Lower leg skin (tissue), 4 donors: Measurements from ENCODE around the gene EDEM2. TPM values are rescaled to one million over a fixed set of nuclear protein-coding genes. Genes with fewer than 3 reads are reported as not detected.

Experiments used
- DNase-seq, 2 donors: peaks; one replicate each; pipeline ENCODE4 v3.0.0-alpha.2; 2019; ENCODE audit warnings: low spot score in 2 of 2
- H3K4me3 ChIP-seq: fragments of 200-600 bp; sonication (generic); 2 replicates; pipeline ENCODE4 v1.5.1; 2017; ENCODE audit warnings: mild to moderate bottlenecking, low read depth; ENCODE audit not compliant: poor library complexity, severe bottlenecking
- CTCF ChIP-seq, 3 donors: fragments of 450-650 bp; IDR thresholded peaks; one replicate each; pipeline ENCODE4 v1.5.1; 2016; ENCODE audit warnings: antibody characterized with exemption in 3 of 3, mild to moderate bottlenecking in 3 of 3, moderate library complexity in 2 of 3
- POLR2A ChIP-seq, 2 donors: fragments of 450-650 bp; IDR thresholded peaks; one replicate each; pipeline ENCODE4 v1.6.1; 2016 to 2017; ENCODE audit warnings: antibody characterized with exemption in 2 of 2, mild to moderate bottlenecking in 1 of 2, moderate library complexity in 1 of 2
- WGBS, 2 donors: methylation state at CpG; one replicate each; pipeline ENCODE4 v1.1.5; 2018; 5-methylcytosine and 5-hydroxymethylcytosine counted together
- intact Hi-C: fragments of 100-400 bp; cut with DNase I; formaldehyde crosslinking; loops from one replicate; pipeline ENCODE4 v1.15.0; 2023; ENCODE audit warnings: low total_unique reads
- total RNA-seq, 4 donors: library from RNA; depleted of rRNA; stranded (reverse); fragments of >200 nt; gene quantifications; one replicate each; pipeline ENCODE4 v1.1.0, GENCODE V29; 2016

The EDEM2 gene
- total RNA-seq, 4 donors from 2014 or later, result 8.8 to 18.7 (median 16.6) TPM

- 88 to 90% methylated on average over 11 of the region's 11 CpGs for WGBS, 2 donors
Observed at GRCh38 chr20:35179292-35180212, 32.4 kb upstream of the EDEM2 start.

GRCh38 chr20:35176132-35176531, 29.0 kb upstream of the EDEM2 start:
- DNase-seq, result no peak
- intact Hi-C loops, result no loop called here
- WGBS, 2 donors, result 93 to 94% methylated on average over 14 of the region's 14 CpGs
- H3K4me3 ChIP-seq, result no peak overlapping the region
- TF ChIP-seq POLR2A (IDR thresholded peaks at IDR 0.05), result no peak

More at GRCh38 chr20:35179292-35180212, 32.4 kb upstream of the EDEM2 start:
- DNase-seq, result no peak
- intact Hi-C loops, result no loop called here
- TF ChIP-seq CTCF (IDR thresholded peaks at IDR 0.05), result no peak
- TF ChIP-seq POLR2A (IDR thresholded peaks at IDR 0.05), result no peak
- H3K4me3 ChIP-seq, result no peak overlapping the region

- 68 to 71% methylated on average over 35 to 45 of the region's 49 CpGs for WGBS, 2 donors
- H3K4me3 ChIP-seq, result no peak overlapping the region
- no peak for TF ChIP-seq CTCF (IDR thresholded peaks at IDR 0.05)
- TF ChIP-seq POLR2A (IDR thresholded peaks at IDR 0.05), result no peak
- intact Hi-C loops, result no loop called here
- no peak for DNase-seq
Observed at GRCh38 chr20:35174458-35175216, 27.5 kb upstream of the EDEM2 start.

- DNase-seq, result no peak
- H3K4me3 ChIP-seq, result no peak overlapping the region
- WGBS, 2 donors, result 70 to 76% methylated on average over 12 of the region's 12 CpGs
- TF ChIP-seq POLR2A (IDR thresholded peaks at IDR 0.05) (no peak), CTCF (IDR thresholded peaks at IDR 0.05) (no peak)
- intact Hi-C loops, result no loop called here
Observed at GRCh38 chr20:35173576-35174192, 26.5 kb upstream of the EDEM2 start.

- TF ChIP-seq POLR2A (IDR thresholded peaks at IDR 0.05), result no peak
- TF ChIP-seq CTCF (IDR thresholded peaks at IDR 0.05), result no peak
- WGBS, 2 donors, result 77 to 84% methylated on average over 3 of the region's 3 CpGs
- DNase-seq, result no peak
- intact Hi-C loops, result no loop called here
- H3K4me3 ChIP-seq, result peak overlapping the region; percentile 9
Observed at GRCh38 chr20:35172434-35172806, 25.3 kb upstream of the EDEM2 start.
